ENCODE measurements around the gene PKD1.

PKD1 gene

GRCh38 chr16:2095918-2096582 is 39.6 kb downstream of the PKD1 start:
- no peaks in the 10 kb centered on the region for H3K27me3 ChIP-seq (ENCODE audit: insufficient read depth, low read length)
- H3K9ac ChIP-seq (ENCODE audit: low read depth, low read length), result no peak overlapping the region
- no peak overlapping the region for H3K27ac ChIP-seq (ENCODE audit: low read length)
- H3K36me3 ChIP-seq (ENCODE audit: insufficient read depth, low read depth, low read length), result 0 out of 2 replicates have a peak, but pooled peaks cover 9% of the 10 kb centered on the region
- no peaks in the 10 kb centered on the region; the same call in 1 of the 2 replicates for H3K4me1 ChIP-seq (ENCODE audit: insufficient read depth, low read length)
- no peak overlapping the region for H3K4me3 ChIP-seq (ENCODE audit: low read length)
- no peaks in the 10 kb centered on the region for H3K9me3 ChIP-seq (ENCODE audit: insufficient read depth, low read depth, low read length)

GRCh38 chr16:2095315-2095853 is 40.3 kb downstream of the PKD1 start:
- Histone ChIP-seq H3K4me1 (ENCODE audit: insufficient read depth, low read length) (no peaks in the 10 kb centered on the region; the same call in 1 of the 2 replicates), H3K36me3 (ENCODE audit: insufficient read depth, low read depth, low read length) (0 out of 2 replicates have a peak, but pooled peaks cover 9% of the 10 kb centered on the region), H3K9me3 (ENCODE audit: insufficient read depth, low read depth, low read length) (no peaks in the 10 kb centered on the region), H3K9ac (ENCODE audit: low read depth, low read length) (no peak overlapping the region), H3K27me3 (ENCODE audit: insufficient read depth, low read length) (no peaks in the 10 kb centered on the region), H3K27ac (ENCODE audit: low read length) (no peak overlapping the region), H3K4me3 (ENCODE audit: low read length) (no peak overlapping the region)

- H3K27me3 ChIP-seq (ENCODE audit: insufficient read depth, low read length), result no peaks in the 10 kb centered on the region
- no peak overlapping the region for H3K27ac ChIP-seq (ENCODE audit: low read length)
- 0 out of 2 replicates have a peak, but pooled peaks cover 12% of the 10 kb centered on the region for H3K36me3 ChIP-seq (ENCODE audit: insufficient read depth, low read depth, low read length)
Measured at GRCh38 chr16:2093793-2094192, 41.9 kb downstream of the PKD1 start.

GRCh38 chr16:2092866-2093265 is 42.8 kb downstream of the PKD1 start:
- H3K9ac ChIP-seq (ENCODE audit: low read depth, low read length), result no peak overlapping the region
- no peaks in the 10 kb centered on the region for H3K9me3 ChIP-seq (ENCODE audit: insufficient read depth, low read depth, low read length)
- H3K27me3 ChIP-seq (ENCODE audit: insufficient read depth, low read length), result no peaks in the 10 kb centered on the region
- H3K4me3 ChIP-seq (ENCODE audit: low read length), result no peak overlapping the region
- H3K27ac ChIP-seq (ENCODE audit: low read length), result no peak overlapping the region
- H3K4me1 ChIP-seq (ENCODE audit: insufficient read depth, low read length), result no peaks in the 10 kb centered on the region; the same call in 1 of the 2 replicates
- 0 out of 2 replicates have a peak, but pooled peaks cover 17% of the 10 kb centered on the region for H3K36me3 ChIP-seq (ENCODE audit: insufficient read depth, low read depth, low read length)

More at GRCh38 chr16:2093793-2094192, 41.9 kb downstream of the PKD1 start:
- H3K9me3 ChIP-seq (ENCODE audit: insufficient read depth, low read depth, low read length), result no peaks in the 10 kb centered on the region
- H3K4me1 ChIP-seq (ENCODE audit: insufficient read depth, low read length), result no peaks in the 10 kb centered on the region; the same call in 1 of the 2 replicates
- no peak overlapping the region for H3K9ac ChIP-seq (ENCODE audit: low read depth, low read length)
- no peak overlapping the region for H3K4me3 ChIP-seq (ENCODE audit: low read length)

GRCh38 chr16:2092256-2092620 is 43.5 kb downstream of the PKD1 start:
- Histone ChIP-seq H3K9ac (ENCODE audit: low read depth, low read length) (no peak overlapping the region), H3K36me3 (ENCODE audit: insufficient read depth, low read depth, low read length) (0 out of 2 replicates have a peak, but pooled peaks cover 17% of the 10 kb centered on the region), H3K27me3 (ENCODE audit: insufficient read depth, low read length) (no peaks in the 10 kb centered on the region), H3K27ac (ENCODE audit: low read length) (no peak overlapping the region), H3K4me1 (ENCODE audit: insufficient read depth, low read length) (no peaks in the 10 kb centered on the region; the same call in 1 of the 2 replicates), H3K9me3 (ENCODE audit: insufficient read depth, low read depth, low read length) (no peaks in the 10 kb centered on the region), H3K4me3 (ENCODE audit: low read length) (peak overlapping the region; percentile 68; the same call in 1 of the 2 replicates)

- Histone ChIP-seq H3K27ac (ENCODE audit: low read length) (no peak overlapping the region), H3K4me1 (ENCODE audit: insufficient read depth, low read length) (no peaks in the 10 kb centered on the region; the same call in 1 of the 2 replicates), H3K9ac (ENCODE audit: low read depth, low read length) (no peak overlapping the region), H3K4me3 (ENCODE audit: low read length) (peak overlapping the region; percentile 68), H3K36me3 (ENCODE audit: insufficient read depth, low read depth, low read length) (peaks cover 20% of the 10 kb centered on the region; the same call in 1 of the 2 replicates), H3K27me3 (ENCODE audit: insufficient read depth, low read length) (no peaks in the 10 kb centered on the region), H3K9me3 (ENCODE audit: insufficient read depth, low read depth, low read length) (no peaks in the 10 kb centered on the region)
Measured at GRCh38 chr16:2091547-2092255, 44.0 kb downstream of the PKD1 start.

- Histone ChIP-seq H3K27me3 (ENCODE audit: insufficient read depth, low read length) (no peaks in the 10 kb centered on the region), H3K4me1 (ENCODE audit: insufficient read depth, low read length) (no peaks in the 10 kb centered on the region; the same call in 1 of the 2 replicates), H3K27ac (ENCODE audit: low read length) (no peak overlapping the region), H3K4me3 (ENCODE audit: low read length) (peak overlapping the region; percentile 68; the same call in 1 of the 2 replicates), H3K9me3 (ENCODE audit: insufficient read depth, low read depth, low read length) (no peaks in the 10 kb centered on the region), H3K9ac (ENCODE audit: low read depth, low read length) (no peak overlapping the region), H3K36me3 (ENCODE audit: insufficient read depth, low read depth, low read length) (peaks cover 20% of the 10 kb centered on the region; the same call in 1 of the 2 replicates)
Measured at GRCh38 chr16:2090777-2091546, 44.7 kb downstream of the PKD1 start.

GRCh38 chr16:2090481-2090776 is 45.3 kb downstream of the PKD1 start:
- no peak overlapping the region for H3K9ac ChIP-seq (ENCODE audit: low read depth, low read length)
- no peaks in the 10 kb centered on the region for H3K27me3 ChIP-seq (ENCODE audit: insufficient read depth, low read length)
- H3K9me3 ChIP-seq (ENCODE audit: insufficient read depth, low read depth, low read length), result no peaks in the 10 kb centered on the region
- peaks cover 15% of the 10 kb centered on the region; the same call in 1 of the 2 replicates for H3K36me3 ChIP-seq (ENCODE audit: insufficient read depth, low read depth, low read length)
- peak overlapping the region; percentile 65; the same call in 1 of the 2 replicates for H3K4me3 ChIP-seq (ENCODE audit: low read length)
- H3K27ac ChIP-seq (ENCODE audit: low read length), result no peak overlapping the region
- H3K4me1 ChIP-seq (ENCODE audit: insufficient read depth, low read length), result no peaks in the 10 kb centered on the region; the same call in 1 of the 2 replicates

GRCh38 chr16:2089706-2090480 is 45.8 kb downstream of the PKD1 start:
- Histone ChIP-seq H3K27ac (ENCODE audit: low read length) (no peak overlapping the region), H3K27me3 (ENCODE audit: insufficient read depth, low read length) (no peaks in the 10 kb centered on the region), H3K9ac (ENCODE audit: low read depth, low read length) (no peak overlapping the region), H3K9me3 (ENCODE audit: insufficient read depth, low read depth, low read length) (no peaks in the 10 kb centered on the region), H3K36me3 (ENCODE audit: insufficient read depth, low read depth, low read length) (peaks cover 15% of the 10 kb centered on the region; the same call in 1 of the 2 replicates), H3K4me3 (ENCODE audit: low read length) (peak overlapping the region; percentile 65; the same call in 1 of the 2 replicates), H3K4me1 (ENCODE audit: insufficient read depth, low read length) (no peaks in the 10 kb centered on the region; the same call in 1 of the 2 replicates)

- H3K27ac ChIP-seq (ENCODE audit: low read length), result no peak overlapping the region
- no peak overlapping the region for H3K4me3 ChIP-seq (ENCODE audit: low read length)
- H3K4me1 ChIP-seq (ENCODE audit: insufficient read depth, low read length), result no peaks in the 10 kb centered on the region; the same call in 1 of the 2 replicates
- no peaks in the 10 kb centered on the region for H3K27me3 ChIP-seq (ENCODE audit: insufficient read depth, low read length)
- H3K9me3 ChIP-seq (ENCODE audit: insufficient read depth, low read depth, low read length), result no peaks in the 10 kb centered on the region
- H3K36me3 ChIP-seq (ENCODE audit: insufficient read depth, low read depth, low read length), result peaks cover 15% of the 10 kb centered on the region; the same call in 1 of the 2 replicates
- no peak overlapping the region for H3K9ac ChIP-seq (ENCODE audit: low read depth, low read length)
Measured at GRCh38 chr16:2088759-2089358, 46.8 kb downstream of the PKD1 start.
